ENCODE data around the gene ALG2.

Gene ALG2

GRCh38 chr9:99183616-99184015 is 38.1 kb downstream of the ALG2 start:
- TF ChIP-seq POLR2AphosphoS5 (IDR thresholded peaks at IDR 0.05; ENCODE audit: borderline replicate concordance, low read depth, low read length) = no peak
- no peak for TF ChIP-seq FOXP2 (optimal IDR thresholded peaks at IDR 0.05; ENCODE audit: control extremely low read depth, extremely low read length, insufficient read depth)
- no peak for TF ChIP-seq EZH2 (IDR thresholded peaks at IDR 0.05)
- DNase-seq (ENCODE audit: low read depth, low spot score) = no peak
- H3K4me3 ChIP-seq = no peak overlapping the region
- H3K27ac ChIP-seq = no peak overlapping the region
- no peak overlapping the region for H3K9ac ChIP-seq (ENCODE audit: insufficient read length)
- H3K9me3 ChIP-seq (ENCODE audit: low read depth, low read length) = no peaks in the 10 kb centered on the region
- H3K36me3 ChIP-seq (ENCODE audit: insufficient read depth, low read length) = no peaks in the 10 kb centered on the region

- Histone ChIP-seq H3K4me3 (no peak overlapping the region), H3K27ac (no peak overlapping the region), H3K9ac (ENCODE audit: insufficient read length) (no peak overlapping the region), H3K9me3 (ENCODE audit: low read depth, low read length) (no peaks in the 10 kb centered on the region), H3K36me3 (ENCODE audit: insufficient read depth, low read length) (no peaks in the 10 kb centered on the region)
- TF ChIP-seq EZH2 (IDR thresholded peaks at IDR 0.05) = no peak
- no peak for TF ChIP-seq POLR2AphosphoS5 (IDR thresholded peaks at IDR 0.05; ENCODE audit: borderline replicate concordance, low read depth, low read length)
- no peak for TF ChIP-seq FOXP2 (optimal IDR thresholded peaks at IDR 0.05; ENCODE audit: control extremely low read depth, extremely low read length, insufficient read depth)
- no peak for DNase-seq (ENCODE audit: low read depth, low spot score)
Measured at GRCh38 chr9:99182356-99182755, 39.4 kb downstream of the ALG2 start.

GRCh38 chr9:99181621-99182020 is 40.1 kb downstream of the ALG2 start:
- DNase-seq (ENCODE audit: low read depth, low spot score) = no peak
- Histone ChIP-seq H3K36me3 (ENCODE audit: insufficient read depth, low read length) (no peaks in the 10 kb centered on the region), H3K9ac (ENCODE audit: insufficient read length) (no peak overlapping the region), H3K27ac (no peak overlapping the region), H3K4me3 (no peak overlapping the region), H3K9me3 (ENCODE audit: low read depth, low read length) (no peaks in the 10 kb centered on the region)
- no peak for TF ChIP-seq EZH2 (IDR thresholded peaks at IDR 0.05)
- no peak for TF ChIP-seq POLR2AphosphoS5 (IDR thresholded peaks at IDR 0.05; ENCODE audit: borderline replicate concordance, low read depth, low read length)
- TF ChIP-seq FOXP2 (optimal IDR thresholded peaks at IDR 0.05; ENCODE audit: control extremely low read depth, extremely low read length, insufficient read depth) = no peak

- Histone ChIP-seq H3K27ac (no peak overlapping the region), H3K9me3 (ENCODE audit: low read depth, low read length) (no peaks in the 10 kb centered on the region), H3K4me3 (no peak overlapping the region), H3K9ac (ENCODE audit: insufficient read length) (no peak overlapping the region), H3K36me3 (ENCODE audit: insufficient read depth, low read length) (no peaks in the 10 kb centered on the region)
- DNase-seq (ENCODE audit: low read depth, low spot score) = no peak
- TF ChIP-seq FOXP2 (optimal IDR thresholded peaks at IDR 0.05; ENCODE audit: control extremely low read depth, extremely low read length, insufficient read depth) (no peak), POLR2AphosphoS5 (IDR thresholded peaks at IDR 0.05; ENCODE audit: borderline replicate concordance, low read depth, low read length) (no peak), EZH2 (IDR thresholded peaks at IDR 0.05) (no peak)
Measured at GRCh38 chr9:99181206-99181605, 40.5 kb downstream of the ALG2 start.

- Histone ChIP-seq H3K4me3 (no peak overlapping the region), H3K36me3 (ENCODE audit: insufficient read depth, low read length) (no peaks in the 10 kb centered on the region), H3K9me3 (ENCODE audit: low read depth, low read length) (no peaks in the 10 kb centered on the region), H3K27ac (no peak overlapping the region), H3K9ac (ENCODE audit: insufficient read length) (no peak overlapping the region)
- DNase-seq (ENCODE audit: low read depth, low spot score) = no peak
- TF ChIP-seq FOXP2 (optimal IDR thresholded peaks at IDR 0.05; ENCODE audit: control extremely low read depth, extremely low read length, insufficient read depth) (no peak), POLR2AphosphoS5 (IDR thresholded peaks at IDR 0.05; ENCODE audit: borderline replicate concordance, low read depth, low read length) (no peak), EZH2 (IDR thresholded peaks at IDR 0.05) (no peak)
Measured at GRCh38 chr9:99180662-99181061, 41.1 kb downstream of the ALG2 start.

- no peaks in the 10 kb centered on the region for H3K9me3 ChIP-seq (ENCODE audit: low read depth, low read length)
- no peak for DNase-seq (ENCODE audit: low read depth, low spot score)
- H3K4me3 ChIP-seq = no peak overlapping the region
- H3K27ac ChIP-seq = no peak overlapping the region
- H3K9ac ChIP-seq (ENCODE audit: insufficient read length) = no peak overlapping the region
- TF ChIP-seq POLR2AphosphoS5 (IDR thresholded peaks at IDR 0.05; ENCODE audit: borderline replicate concordance, low read depth, low read length) (no peak), FOXP2 (optimal IDR thresholded peaks at IDR 0.05; ENCODE audit: control extremely low read depth, extremely low read length, insufficient read depth) (no peak), EZH2 (IDR thresholded peaks at IDR 0.05) (no peak)
- no peaks in the 10 kb centered on the region for H3K36me3 ChIP-seq (ENCODE audit: insufficient read depth, low read length)
Measured at GRCh38 chr9:99180199-99180598, 41.5 kb downstream of the ALG2 start.

GRCh38 chr9:99178912-99179872 is 42.5 kb downstream of the ALG2 start:
- Histone ChIP-seq H3K36me3 (ENCODE audit: insufficient read depth, low read length) (no peaks in the 10 kb centered on the region), H3K27ac (no peak overlapping the region), H3K9me3 (ENCODE audit: low read depth, low read length) (no peaks in the 10 kb centered on the region), H3K4me3 (no peak overlapping the region), H3K9ac (ENCODE audit: insufficient read length) (no peak overlapping the region)
- no peak for TF ChIP-seq EZH2 (IDR thresholded peaks at IDR 0.05)
- no peak for TF ChIP-seq FOXP2 (optimal IDR thresholded peaks at IDR 0.05; ENCODE audit: control extremely low read depth, extremely low read length, insufficient read depth)
- TF ChIP-seq POLR2AphosphoS5 (IDR thresholded peaks at IDR 0.05; ENCODE audit: borderline replicate concordance, low read depth, low read length) = no peak
- no peak for DNase-seq (ENCODE audit: low read depth, low spot score)

GRCh38 chr9:99177576-99178366 is 44.0 kb downstream of the ALG2 start:
- no peak for DNase-seq (ENCODE audit: low read depth, low spot score)
- TF ChIP-seq EZH2 (IDR thresholded peaks at IDR 0.05) (no peak), FOXP2 (optimal IDR thresholded peaks at IDR 0.05; ENCODE audit: control extremely low read depth, extremely low read length, insufficient read depth) (no peak), POLR2AphosphoS5 (IDR thresholded peaks at IDR 0.05; ENCODE audit: borderline replicate concordance, low read depth, low read length) (no peak)
- H3K36me3 ChIP-seq (ENCODE audit: insufficient read depth, low read length) = no peaks in the 10 kb centered on the region
- no peak overlapping the region for H3K27ac ChIP-seq
- no peak overlapping the region for H3K9ac ChIP-seq (ENCODE audit: insufficient read length)
- no peaks in the 10 kb centered on the region for H3K9me3 ChIP-seq (ENCODE audit: low read depth, low read length)
- no peak overlapping the region for H3K4me3 ChIP-seq
